Mucosa of rectum (tissue), 2 donors: ENCODE data around the gene PDLIM5.

ENCODE experiments used
- H3K27ac ChIP-seq, 2 donors: one replicate each; pipeline ENCODE4 v1.7.0; 2013; ENCODE audit warnings: inconsistent platforms in 2 of 2, low read depth in 2 of 2, low read length in 2 of 2
- H3K27me3 ChIP-seq, 2 donors: one replicate each; pipeline ENCODE4 v1.7.0; 2013; ENCODE audit warnings: low read length in 2 of 2; ENCODE audit not compliant: control insufficient read depth in 2 of 2, insufficient read depth in 2 of 2
- H3K36me3 ChIP-seq, 2 donors: one replicate each; pipeline ENCODE4 v1.7.0; 2013; ENCODE audit warnings: low read length in 2 of 2; ENCODE audit not compliant: control insufficient read depth in 2 of 2, insufficient read depth in 2 of 2
- H3K4me1 ChIP-seq, 2 donors: one replicate each; pipeline ENCODE4 v1.7.0; 2013; ENCODE audit warnings: low read length in 2 of 2, mild to moderate bottlenecking in 1 of 2; ENCODE audit not compliant: control insufficient read depth in 2 of 2, insufficient read depth in 2 of 2
- H3K4me3 ChIP-seq, 2 donors: one replicate each; pipeline ENCODE4 v1.7.0; 2013; ENCODE audit warnings: low read length in 2 of 2
- H3K9ac ChIP-seq, 2 donors: one replicate each; pipeline ENCODE4 v1.7.0; 2013; ENCODE audit warnings: low read length in 2 of 2, low read depth in 1 of 2, mild to moderate bottlenecking in 1 of 2
- H3K9me3 ChIP-seq, 2 donors: one replicate each; pipeline ENCODE4 v1.7.0; 2013; ENCODE audit warnings: low read length in 2 of 2; ENCODE audit not compliant: control insufficient read depth in 2 of 2
- donor health status: healthy.
- donor health status: Normal muscosa, but diverticular disease.

PDLIM5 gene

DNA sequence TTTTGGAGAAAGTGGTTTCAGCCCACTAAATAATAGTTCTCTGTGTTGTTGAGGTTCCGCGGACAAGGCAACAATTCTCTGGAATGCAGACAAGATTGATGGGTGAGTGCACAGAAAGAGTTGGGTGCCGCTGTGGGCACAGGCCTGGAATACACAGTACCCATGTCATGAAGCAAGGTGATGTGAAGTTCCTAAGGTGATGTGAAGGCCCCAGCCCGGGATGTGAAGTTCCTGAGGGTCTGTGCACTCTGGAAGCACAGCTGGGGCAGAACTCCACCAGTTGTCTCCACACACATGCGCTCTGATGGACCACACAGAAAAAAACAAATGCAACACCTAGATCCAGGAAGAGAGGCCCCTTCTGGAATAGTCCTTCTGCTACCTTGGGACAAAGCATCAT lies 219.4 kb downstream of the PDLIM5 start:
- Histone ChIP-seq H3K4me3 (no peak overlapping the region), H3K27ac (no peak overlapping the region), H3K4me1 (peaks cover 0 to 3% of the 10 kb centered on the region in 2 donors), H3K36me3 (no peaks in the 10 kb centered on the region), H3K9me3 (no peaks in the 10 kb centered on the region), H3K27me3 (no peaks in the 10 kb centered on the region), H3K9ac (no peak overlapping the region)

DNA sequence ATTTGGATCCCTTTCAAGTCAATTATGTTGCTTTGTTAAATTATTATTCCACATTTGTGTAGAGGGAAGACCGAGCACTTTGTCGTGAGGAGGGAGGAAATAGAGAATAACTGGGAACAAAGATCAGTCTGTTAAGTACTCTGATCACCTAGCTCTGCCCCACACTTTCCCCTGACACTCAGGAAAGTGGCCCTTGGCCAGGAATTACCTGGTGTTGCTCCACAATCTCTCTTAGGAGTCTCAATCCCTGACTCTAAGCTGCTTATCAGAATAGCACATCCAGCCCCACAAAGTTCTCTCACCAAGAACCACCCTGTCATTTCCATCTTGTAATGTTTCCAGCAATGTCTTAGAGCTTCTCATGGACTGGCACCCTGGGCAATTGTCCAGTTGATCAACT lies 222.2 kb downstream of the PDLIM5 start:
- H3K27me3 ChIP-seq = no peaks in the 10 kb centered on the region
- no peaks in the 10 kb centered on the region for H3K9me3 ChIP-seq
- H3K4me1 ChIP-seq = peaks cover 0 to 3% of the 10 kb centered on the region in 2 donors
- H3K4me3 ChIP-seq = no peak overlapping the region
- no peaks in the 10 kb centered on the region for H3K36me3 ChIP-seq
- no peak overlapping the region for H3K27ac ChIP-seq
- H3K9ac ChIP-seq = no peak overlapping the region

DNA sequence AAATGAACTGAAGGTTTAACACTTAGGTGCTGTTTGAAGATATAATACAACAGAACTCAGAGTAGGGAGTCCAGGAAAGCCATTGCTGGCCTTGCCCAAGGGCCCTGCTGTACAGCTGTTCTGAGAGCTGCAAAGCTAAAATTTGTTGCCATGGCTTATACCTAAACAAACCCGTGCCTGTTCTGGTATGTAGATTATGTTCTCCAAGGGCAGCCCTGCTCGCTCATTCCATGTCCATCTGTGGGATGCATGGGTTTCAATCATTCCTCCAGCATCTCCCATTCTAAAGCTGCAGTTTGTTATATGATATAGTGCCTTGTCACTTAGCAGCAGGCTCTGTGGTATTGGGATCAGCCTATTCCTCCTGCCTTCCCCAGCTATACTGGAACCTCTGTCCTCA lies 225.2 kb downstream of the PDLIM5 start:
- Histone ChIP-seq H3K9ac (no peak overlapping the region), H3K4me1 (no peaks in the 10 kb centered on the region), H3K9me3 (no peaks in the 10 kb centered on the region), H3K4me3 (no peak overlapping the region), H3K27ac (no peak overlapping the region), H3K27me3 (no peaks in the 10 kb centered on the region), H3K36me3 (no peaks in the 10 kb centered on the region)

DNA sequence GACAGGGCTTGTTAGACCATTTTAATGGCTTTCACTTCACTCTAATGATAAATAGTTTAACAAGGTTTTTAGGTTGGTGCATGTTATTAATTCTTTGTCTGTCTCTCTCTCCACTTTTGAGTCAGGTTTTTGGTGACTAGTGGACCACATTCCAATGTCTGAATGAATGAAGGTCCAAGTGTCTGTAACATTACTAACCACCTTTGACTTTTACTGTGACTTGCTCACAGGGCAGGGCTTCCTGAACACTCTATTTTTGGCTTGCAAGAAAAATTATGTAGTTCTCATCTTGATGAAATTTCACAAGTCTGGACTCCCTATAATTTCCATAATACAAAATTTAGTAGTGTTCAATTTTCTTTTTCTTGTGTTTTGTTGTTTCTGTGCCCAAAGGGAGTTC lies 227.2 kb downstream of the PDLIM5 start:
- Histone ChIP-seq H3K4me3 (no peak overlapping the region), H3K9ac (no peak overlapping the region), H3K27me3 (no peaks in the 10 kb centered on the region), H3K4me1 (no peaks in the 10 kb centered on the region), H3K27ac (no peak overlapping the region), H3K36me3 (no peaks in the 10 kb centered on the region), H3K9me3 (no peaks in the 10 kb centered on the region)

DNA sequence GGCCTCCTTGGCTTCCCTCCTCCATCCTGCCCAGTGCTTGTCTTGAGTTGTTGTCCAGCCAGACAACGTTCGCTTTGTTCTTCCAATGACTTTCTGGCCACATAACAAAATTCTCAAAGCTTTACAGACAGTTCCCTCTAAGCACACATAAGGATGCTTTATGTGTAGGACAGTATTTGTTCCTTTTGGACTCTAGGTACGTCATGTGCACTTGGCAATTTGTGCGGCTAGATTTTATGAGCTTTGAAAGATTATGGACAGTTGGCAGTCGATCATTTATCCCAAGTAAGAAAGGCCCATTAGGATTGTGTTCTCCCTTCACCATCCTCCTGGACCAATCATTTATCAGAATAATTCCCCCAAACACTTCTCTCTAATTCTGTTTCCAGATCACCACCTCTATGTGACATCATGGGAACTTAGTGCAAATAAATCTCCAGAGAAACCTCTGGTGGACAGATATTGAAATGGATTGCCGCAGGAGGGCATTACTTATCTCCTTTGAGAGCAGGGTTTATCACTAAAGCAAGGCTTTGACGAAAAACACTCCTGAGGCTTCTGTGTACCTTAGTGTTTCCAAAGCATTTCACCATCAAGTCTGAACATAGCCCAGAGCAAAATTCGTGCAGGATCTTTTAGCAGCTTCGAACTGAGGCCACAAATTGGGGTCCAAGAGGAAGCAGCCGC lies 228.6 kb downstream of the PDLIM5 start:
- no peaks in the 10 kb centered on the region for H3K4me1 ChIP-seq

DNA sequence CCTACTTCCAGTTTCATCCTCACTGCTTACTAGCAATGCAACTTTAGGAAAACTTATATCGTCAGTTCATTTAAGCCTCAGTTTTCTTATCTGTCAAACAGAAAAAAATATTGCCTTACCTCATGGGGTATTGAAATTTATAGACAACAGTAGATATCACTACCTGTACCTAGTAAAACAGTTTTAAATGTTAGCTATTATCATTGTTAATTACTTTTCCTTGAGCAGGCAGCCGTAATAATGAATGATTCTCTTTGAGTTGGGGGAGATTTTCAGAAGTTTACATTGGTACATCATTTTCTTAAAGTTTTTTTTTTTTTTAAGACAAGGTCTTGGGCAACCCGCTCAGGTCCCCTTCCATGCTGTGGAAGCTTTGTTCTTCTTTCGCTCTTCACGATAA lies 234.3 kb downstream of the PDLIM5 start:
- no peaks in the 10 kb centered on the region for H3K36me3 ChIP-seq
- H3K27me3 ChIP-seq = no peaks in the 10 kb centered on the region
- no peaks in the 10 kb centered on the region for H3K9me3 ChIP-seq
- H3K4me3 ChIP-seq = no peak overlapping the region
- no peak overlapping the region for H3K27ac ChIP-seq
- H3K9ac ChIP-seq = no peak overlapping the region
- H3K4me1 ChIP-seq = no peaks in the 10 kb centered on the region

More for the DNA sequence above, 228.6 kb downstream of the PDLIM5 start:
- Histone ChIP-seq H3K9me3 (no peaks in the 10 kb centered on the region), H3K9ac (no peak overlapping the region), H3K4me3 (no peak overlapping the region), H3K27ac (no peak overlapping the region), H3K27me3 (no peaks in the 10 kb centered on the region), H3K36me3 (no peaks in the 10 kb centered on the region)

DNA sequence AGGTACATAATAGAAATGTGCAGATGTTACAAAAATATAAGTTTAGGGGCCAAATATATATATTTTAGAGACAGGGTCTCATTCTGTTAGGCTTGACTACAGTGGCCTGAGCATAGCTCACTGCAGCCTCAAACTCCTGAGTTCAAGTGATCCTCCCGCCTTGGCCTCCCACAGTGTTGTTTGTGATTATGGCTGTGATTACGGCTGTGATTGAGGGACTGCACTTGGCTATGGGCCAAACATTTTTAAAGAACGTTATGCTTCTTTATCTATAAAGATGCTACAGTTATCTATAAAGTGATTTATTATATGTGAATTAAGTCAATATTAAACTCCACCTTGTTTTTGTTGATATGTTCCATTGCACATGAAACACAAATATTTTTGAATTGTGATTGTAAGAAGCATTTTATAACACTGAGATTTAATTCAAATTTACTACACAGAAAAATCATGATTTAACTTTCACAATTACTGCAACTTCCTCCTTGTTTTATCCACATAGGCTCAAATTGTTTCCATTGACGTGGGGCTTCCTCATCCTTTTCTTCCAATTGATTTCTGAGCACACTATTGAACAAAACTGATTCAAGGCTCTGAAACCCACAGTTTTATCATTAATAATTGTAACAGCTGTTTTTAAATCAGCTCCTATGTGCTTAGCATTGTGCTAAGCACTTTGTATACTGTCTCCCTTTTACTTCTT lies 237.6 kb downstream of the PDLIM5 start:
- H3K36me3 ChIP-seq = no peaks in the 10 kb centered on the region
- H3K9ac ChIP-seq = no peak overlapping the region
- H3K27me3 ChIP-seq = no peaks in the 10 kb centered on the region
- no peak overlapping the region for H3K27ac ChIP-seq
- no peaks in the 10 kb centered on the region for H3K9me3 ChIP-seq
- no peaks in the 10 kb centered on the region for H3K4me1 ChIP-seq
- no peak overlapping the region for H3K4me3 ChIP-seq

DNA sequence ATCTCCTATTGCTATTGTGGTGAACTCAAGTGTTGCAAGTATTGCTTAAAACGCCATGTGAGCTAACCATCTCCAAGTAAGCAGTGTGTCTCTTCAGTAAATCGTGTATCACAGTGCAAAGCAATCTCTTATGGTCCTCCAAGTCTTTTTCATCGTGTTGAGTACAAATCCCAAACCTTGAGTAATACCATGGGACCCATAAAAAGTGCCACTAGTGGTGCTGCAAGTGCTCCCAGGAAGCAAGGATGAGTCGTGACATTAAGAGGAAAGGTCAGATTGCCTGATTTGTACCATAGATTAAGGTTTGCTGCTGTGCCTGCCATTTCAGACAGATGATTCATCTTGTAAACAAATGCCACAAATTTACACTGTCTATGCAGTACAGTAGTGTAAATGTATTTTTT lies 239.1 kb downstream of the PDLIM5 start:
- Histone ChIP-seq H3K9me3 (no peaks in the 10 kb centered on the region), H3K27me3 (no peaks in the 10 kb centered on the region), H3K4me3 (no peak overlapping the region), H3K36me3 (no peaks in the 10 kb centered on the region), H3K9ac (no peak overlapping the region), H3K27ac (no peak overlapping the region), H3K4me1 (no peaks in the 10 kb centered on the region)

DNA sequence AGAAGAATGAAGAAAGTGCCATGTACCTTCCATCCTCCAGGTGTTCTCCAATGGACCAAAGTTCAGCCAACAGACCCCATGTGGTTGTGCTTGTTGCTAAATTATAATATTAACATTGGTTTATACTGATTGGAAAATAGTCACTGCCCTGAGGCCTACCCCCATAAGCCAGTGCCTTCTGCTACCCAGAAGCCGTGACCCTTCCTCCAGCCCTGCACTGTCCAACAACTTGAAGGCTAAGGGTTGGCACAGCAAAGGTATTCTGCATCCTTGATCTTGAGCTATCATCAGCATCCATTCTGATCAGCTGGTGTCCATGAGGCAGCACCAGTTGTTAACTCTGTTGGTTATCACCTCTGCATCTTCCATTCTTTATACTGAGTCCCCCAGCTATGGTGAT lies 239.8 kb downstream of the PDLIM5 start:
- H3K4me1 ChIP-seq = no peaks in the 10 kb centered on the region
- no peak overlapping the region for H3K9ac ChIP-seq
- no peaks in the 10 kb centered on the region for H3K36me3 ChIP-seq
- no peak overlapping the region for H3K27ac ChIP-seq
- no peaks in the 10 kb centered on the region for H3K27me3 ChIP-seq
- H3K9me3 ChIP-seq = no peaks in the 10 kb centered on the region
- H3K4me3 ChIP-seq = no peak overlapping the region

DNA sequence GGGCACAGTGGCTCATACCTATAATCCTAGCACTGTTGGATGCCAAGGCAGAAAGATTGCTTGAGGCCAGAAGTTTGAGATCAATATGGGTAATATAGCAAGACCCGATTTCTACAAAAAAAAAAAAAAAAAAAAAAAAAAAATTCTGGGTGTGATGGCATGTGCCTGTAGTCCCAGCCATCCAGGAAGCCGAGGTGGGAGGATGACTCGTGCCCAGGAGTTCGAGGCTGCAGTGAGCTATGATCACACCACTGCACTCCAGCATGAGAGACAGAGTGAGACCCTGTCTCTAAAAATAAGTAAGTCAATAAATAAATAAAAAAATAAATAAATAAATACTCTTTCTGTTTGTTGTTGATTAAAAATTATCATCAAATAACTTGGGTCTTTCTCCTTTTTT lies 243.6 kb downstream of the PDLIM5 start:
- no peaks in the 10 kb centered on the region for H3K36me3 ChIP-seq

More for the DNA sequence above, 243.6 kb downstream of the PDLIM5 start:
- no peaks in the 10 kb centered on the region for H3K4me1 ChIP-seq
- no peak overlapping the region for H3K9ac ChIP-seq
- H3K4me3 ChIP-seq = no peak overlapping the region
- H3K9me3 ChIP-seq = no peaks in the 10 kb centered on the region
- H3K27me3 ChIP-seq = no peaks in the 10 kb centered on the region
- H3K27ac ChIP-seq = no peak overlapping the region
